Skin epidermis (tissue), 12 donors: Measurements from ENCODE around the gene CCDC33.

ENCODE experiments used
- H3K27ac ChIP-seq, 21 experiments: fragments of 200-600 bp; sonication (generic) in 11 of 21; one replicate each; pipeline ENCODE4 v1.5.0; 2020; ENCODE audit warnings: mild to moderate bottlenecking in 3 of 21, inconsistent platforms in 2 of 21, moderate library complexity in 2 of 21
- H3K4me3 ChIP-seq, 7 experiments: fragments of 200-600 bp; sonication (generic) in 2 of 7; one replicate each; pipeline ENCODE4 v1.5.0; 2020; ENCODE audit warnings: inconsistent platforms in 2 of 7, mild to moderate bottlenecking in 2 of 7, moderate library complexity in 1 of 7

CCDC33 gene

DNA sequence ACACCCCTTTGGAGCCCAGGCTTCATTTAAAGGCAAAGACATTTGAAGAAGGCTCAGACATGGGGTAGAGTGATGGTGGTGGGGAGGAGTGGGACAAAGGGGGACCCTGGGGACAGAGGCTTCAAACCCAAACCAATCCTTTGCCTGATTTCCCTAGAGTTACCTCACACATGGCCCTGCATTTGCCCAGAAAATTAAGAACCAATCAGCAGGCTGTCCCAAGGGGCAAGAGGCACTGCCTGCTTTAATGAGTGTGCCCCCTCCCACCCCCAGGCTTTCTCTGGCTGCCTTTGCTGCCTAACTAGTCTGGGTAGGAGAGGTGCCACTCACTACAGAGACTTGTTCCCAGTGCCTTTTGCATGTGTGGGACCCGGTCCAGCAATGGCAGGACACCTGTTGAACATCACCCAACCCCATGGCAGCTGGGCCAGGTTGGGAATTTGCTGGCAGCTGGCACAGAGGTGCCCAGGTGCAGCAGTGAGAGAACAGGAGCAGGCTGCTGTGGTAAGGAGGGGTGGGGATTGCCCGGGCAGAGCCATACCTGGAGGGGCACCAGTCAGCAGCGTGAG, 38.4 kb downstream of the CCDC33 start:
- Histone ChIP-seq H3K4me3 (no peak overlapping the region), H3K27ac (no peak overlapping the region)

DNA sequence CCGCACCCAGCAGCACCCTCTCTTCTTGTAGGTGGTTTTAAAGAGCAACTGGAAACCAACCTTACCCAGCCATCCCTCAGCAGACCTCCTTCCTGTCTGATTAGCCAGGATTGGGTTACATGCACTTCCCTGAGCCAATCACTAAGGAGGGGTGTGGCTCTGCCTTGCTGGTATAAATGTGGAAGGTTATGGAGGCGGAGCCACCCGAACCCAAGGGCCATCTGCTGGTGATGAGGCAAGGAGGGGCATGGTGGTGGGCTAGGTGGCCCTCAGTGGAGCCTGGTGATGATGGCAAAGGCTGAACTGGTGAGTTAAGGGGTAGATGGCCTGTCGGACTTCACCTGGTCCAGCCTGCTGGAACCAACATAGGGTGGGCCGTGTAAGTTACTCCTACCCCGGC, 39.8 kb downstream of the CCDC33 start:
- Histone ChIP-seq H3K4me3 (no peak overlapping the region), H3K27ac (no peak overlapping the region)

DNA sequence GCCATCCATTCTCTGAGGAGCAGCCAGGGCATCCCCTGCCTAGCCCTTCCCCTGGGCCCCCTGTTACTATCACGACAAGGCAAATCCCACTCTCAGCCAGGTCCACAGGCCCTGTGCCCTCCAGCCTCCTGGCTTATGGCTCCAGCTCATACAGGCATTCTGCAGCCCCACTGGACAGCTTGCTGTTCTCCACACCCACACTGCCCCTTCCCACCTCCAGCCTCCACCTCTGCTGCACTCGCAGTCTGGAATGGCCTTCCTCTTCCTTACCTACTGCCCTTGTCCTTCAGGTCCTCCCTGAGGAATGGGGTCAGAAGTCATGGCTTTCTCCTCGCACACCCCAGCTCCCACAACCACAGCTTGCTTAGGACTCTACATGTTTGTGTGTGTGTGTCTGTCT, 40.4 kb downstream of the CCDC33 start:
- Histone ChIP-seq H3K4me3 (no peak overlapping the region), H3K27ac (no peak overlapping the region)

DNA sequence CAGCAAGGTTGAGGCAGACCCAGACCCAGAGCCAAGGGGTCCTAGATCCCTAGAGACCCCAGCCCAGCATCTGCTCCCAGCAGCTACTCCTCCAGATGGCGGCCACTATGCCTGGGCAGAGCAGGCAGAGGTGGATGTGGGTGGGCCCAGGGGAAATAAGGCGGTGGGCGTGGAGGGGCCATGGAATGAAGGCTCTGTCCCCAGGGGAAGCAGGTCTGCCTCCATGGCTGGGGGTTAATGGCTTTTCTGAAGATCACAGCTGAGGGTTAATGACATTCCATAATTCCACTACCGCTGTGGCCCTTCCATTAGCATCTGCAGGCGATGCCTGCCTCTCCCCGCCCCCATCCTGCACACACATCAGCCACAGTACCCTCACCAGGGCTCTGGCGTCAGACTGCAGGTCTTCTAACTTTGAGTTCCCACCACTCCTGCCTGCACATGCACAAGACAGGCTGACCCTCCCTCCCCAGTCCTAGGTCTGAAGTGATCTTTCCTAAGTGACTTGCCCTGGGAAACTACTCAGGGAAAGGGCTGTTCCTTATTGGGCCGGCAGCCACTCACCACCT, 41.2 kb downstream of the CCDC33 start:
- Histone ChIP-seq H3K27ac (no peak overlapping the region), H3K4me3 (no peak overlapping the region)

DNA sequence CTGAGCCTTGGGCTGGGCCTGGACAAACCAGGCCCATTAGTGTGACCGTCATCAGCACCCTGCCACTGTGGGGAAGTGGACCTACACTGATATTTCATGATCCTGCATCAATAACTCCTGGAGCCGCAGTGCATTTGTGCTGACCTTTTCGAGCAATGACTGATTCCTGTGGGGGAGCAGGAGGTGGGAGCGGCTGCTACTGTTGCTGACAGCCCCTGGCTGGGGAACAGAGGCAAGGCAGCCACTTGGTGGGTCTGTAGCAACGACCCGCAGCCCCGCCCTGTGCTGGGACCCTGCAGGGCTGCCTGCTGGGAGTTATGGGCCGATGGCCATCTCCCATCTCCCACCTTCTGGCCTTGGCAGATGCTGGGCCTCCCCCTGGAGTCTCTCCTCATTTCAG, 42.1 kb downstream of the CCDC33 start:
- Histone ChIP-seq H3K27ac (no peak overlapping the region), H3K4me3 (no peak overlapping the region)

DNA sequence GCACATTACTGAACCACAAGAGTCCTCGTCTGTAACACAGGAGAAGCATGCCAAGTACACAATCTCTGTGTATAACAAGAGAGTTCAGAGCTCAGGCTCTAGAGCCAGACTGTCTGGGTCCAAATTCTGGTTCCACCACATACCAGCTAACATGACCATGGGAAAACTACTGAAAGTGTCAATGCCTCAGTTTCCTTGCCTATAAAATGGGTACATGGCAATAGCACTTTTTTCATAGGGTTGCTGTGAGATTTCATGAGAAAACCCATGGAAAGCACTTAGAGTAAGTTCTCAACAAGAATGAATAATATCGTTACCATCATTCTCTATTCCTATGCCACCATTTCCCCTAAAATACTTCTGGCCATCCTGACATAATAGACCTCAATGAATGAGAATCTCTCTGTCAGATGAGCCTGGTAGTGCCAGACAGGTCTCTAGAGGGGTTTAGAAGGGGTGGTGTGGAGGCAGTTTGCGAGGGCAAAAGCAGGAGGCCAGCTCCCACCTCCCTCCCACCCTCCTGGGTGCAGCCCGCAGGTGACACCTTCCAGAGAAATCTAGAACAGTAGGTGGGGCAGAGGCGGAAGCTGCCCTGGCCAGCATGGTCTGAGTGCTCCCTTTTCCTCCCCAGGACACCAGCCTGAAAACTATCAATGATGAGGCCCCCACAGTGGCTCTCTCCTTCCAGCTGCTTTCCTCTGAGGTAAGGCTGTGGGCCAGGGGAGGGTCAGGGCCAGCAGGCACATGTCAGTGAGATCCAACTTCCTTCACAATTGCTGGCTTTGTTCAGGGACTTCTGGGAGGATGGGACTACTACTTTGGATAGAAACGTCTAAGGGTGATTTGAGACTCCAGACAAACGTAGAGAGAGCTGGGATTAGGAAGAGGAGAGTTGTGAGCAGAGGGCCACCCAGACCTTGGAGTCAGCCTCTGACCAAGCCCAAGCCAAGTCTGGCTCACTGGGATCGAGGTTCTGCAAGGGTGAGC, 45.3 kb downstream of the CCDC33 start:
- Histone ChIP-seq H3K27ac (no peak overlapping the region), H3K4me3 (no peak overlapping the region)

DNA sequence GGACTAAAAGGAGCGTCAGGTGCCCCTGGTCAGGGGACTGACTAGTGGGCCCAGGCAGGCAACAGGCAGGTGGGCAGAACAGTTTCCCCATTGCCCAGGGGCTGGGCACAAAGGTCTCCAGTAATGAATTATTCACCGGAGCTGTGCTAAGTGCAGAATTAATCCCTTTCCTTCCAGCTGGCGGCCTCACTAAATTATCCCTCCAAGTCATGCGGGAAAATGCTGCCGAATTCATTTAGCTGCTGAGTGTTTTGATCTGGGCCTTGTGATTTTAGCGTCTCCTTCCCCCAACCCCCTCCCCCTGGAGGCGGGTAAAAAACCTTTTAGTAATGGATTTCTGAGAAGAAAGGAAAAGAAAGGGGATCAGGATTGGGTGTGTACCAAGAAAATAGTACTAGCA, 47.2 kb downstream of the CCDC33 start:
- Histone ChIP-seq H3K4me3 (no peak overlapping the region), H3K27ac (no peak overlapping the region)

DNA sequence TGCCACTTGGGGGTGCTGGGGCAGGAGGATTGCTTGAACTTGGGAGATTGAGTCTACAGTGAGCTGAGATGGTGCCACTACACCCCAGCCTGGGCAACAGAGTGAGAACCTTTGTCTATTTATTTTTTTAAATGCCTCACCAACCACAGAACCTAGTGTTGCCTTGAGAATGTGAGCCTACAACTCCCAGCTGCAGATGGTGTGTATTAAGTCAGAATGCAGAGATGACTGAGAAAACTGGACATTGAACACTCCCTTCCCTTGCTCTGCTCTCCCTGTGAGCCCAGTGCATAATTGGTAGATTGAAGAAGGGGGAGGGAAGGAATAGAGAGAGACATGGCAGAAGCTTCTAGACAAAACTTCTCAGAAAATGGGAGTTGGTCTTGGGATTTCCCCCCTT, 53.5 kb downstream of the CCDC33 start:
- H3K4me3 ChIP-seq: no peak overlapping the region
- no peak overlapping the region for H3K27ac ChIP-seq

DNA sequence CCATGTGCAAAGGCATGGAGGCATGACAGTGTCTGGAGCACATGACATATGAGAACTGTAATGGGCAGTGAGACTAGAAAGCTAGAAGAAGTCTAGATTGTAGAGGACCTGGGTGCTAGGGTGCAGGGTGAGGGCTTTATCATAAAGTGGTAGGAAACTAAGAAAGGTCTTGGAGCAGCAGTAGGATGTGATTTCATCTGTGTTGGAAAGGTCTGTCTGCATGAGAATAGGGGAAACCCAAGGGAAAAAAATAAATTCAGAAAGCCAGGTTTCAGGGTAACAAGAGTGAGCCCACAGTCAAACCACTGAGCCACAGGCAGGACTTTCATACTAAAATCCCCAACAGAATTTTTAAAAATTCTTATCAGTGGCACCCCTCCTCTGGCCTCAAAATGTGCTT, 54.5 kb downstream of the CCDC33 start:
- Histone ChIP-seq H3K27ac (no peak overlapping the region), H3K4me3 (no peak overlapping the region)

DNA sequence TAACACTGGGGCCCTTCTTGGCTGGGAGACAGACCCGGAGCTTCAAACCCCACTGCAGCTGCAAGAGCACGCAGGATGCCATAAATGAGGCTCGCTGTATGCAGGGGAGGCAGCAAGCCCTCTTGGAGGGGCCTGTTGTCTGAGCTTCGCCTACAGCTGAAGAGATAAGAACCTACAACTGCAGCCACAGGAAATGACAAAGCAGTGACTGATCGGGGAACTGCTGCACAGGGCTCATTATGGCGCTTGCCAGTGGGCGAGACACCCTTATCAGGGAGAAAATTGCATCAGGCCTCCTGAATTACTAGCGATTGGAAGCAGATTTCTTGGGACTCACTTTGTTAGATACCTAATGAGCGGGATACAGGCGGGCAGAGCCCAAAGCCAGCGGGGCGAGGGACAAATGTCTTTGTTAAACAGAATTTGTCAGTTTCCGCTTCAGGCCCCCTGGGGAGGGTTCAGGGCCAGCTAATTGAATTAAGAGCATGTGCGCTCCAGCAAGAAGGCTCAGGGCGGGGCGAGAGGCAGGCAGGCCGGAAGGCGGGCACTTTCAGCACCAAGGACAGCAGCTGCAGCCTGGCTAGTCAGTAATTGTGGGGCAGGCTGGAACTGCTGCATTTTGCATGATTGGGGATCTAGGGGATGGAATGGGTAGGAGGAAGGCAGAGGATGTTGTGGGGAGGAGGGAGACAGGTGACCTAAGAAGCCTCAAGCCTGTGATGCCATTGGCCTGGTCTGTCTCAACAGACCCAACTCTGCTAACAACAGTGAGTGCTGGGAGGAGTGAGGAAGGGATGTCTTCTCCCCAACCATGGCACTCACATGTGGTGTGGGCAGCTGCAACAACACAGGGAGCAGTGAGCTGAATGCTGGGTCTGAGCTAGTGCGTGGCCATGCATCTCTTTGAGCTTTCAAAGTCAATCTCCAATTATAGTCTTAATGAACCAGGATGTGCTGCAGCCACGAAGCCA, 55.3 kb downstream of the CCDC33 start:
- no peak overlapping the region for H3K27ac ChIP-seq
- H3K4me3 ChIP-seq: no peak overlapping the region

DNA sequence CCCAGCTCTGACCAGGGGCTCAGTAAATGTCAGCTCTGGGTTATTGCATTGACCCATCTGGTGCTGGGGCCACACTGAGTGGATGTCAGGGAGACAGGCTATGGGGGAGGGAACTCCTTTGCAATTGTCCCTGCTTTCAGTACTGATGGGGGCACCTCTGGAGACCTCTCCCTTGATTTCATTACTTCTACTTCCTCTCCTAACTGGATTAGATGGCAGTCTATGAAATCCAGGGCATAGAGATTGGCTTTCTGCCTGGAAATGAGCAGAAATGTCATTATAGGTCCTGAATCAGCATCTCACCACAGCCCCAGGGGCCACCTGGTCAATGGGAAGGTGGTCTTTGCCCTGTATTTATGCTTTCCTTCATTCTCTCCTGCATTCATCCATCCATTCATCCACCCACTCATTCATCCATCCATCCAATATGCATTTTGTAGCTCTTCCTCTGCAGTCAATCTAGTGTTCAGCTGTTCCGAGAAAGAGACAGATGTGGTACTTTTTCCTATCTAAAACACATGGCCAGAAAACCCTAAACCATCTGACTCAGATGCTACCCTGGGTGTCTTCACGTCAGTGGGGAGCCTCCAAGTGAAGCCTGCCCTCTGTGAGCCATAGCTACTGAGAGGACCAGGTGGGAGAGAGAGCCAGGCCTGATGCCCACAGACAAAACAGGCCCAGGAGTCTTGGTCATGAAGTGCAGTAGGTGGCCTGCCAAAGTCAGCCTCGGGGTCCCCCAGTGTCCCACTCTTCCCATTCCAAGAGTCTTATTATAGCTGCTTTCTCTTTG, 57.1 kb downstream of the CCDC33 start:
- H3K27ac ChIP-seq: no peak overlapping the region
- no peak overlapping the region for H3K4me3 ChIP-seq

DNA sequence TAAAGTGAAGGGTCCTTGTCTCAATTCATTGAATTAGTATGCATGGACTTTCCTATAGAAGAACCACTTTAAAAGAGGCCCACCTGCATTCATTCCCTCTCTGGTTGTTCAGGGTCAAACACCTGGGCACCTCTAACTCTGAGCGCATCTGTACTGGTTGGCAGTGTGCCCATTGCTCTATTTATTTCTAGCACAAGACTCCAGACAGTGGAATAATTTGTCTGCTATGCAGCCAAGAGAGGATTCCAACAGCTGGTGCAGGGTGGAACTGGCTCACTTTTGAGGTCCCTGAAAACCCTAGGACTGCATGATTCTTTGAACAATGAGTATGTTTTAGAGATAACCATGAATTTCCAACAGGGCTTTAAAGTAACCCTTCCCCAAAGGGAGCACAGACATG, 57.9 kb downstream of the CCDC33 start:
- H3K4me3 ChIP-seq: no peak overlapping the region
- H3K27ac ChIP-seq: no peak overlapping the region

DNA sequence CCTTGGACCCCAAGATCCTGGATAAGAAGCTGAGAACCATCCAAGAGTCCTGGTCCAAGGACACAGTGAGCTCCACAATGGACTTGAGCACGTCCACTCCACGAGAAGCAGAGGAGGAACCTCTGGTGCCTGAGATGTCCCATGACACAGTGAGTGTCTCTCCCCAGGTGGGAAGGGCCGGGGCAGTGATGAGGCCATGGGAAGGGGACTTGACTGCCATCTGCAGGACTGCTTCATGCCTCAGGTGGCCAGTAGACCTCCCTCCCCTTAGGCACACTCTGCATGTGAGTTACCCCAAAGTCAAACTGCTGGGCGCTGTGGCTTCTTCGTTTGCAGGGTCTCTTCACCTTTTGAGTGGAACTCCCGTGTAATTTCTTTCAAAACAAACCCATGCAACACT, 59.7 kb downstream of the CCDC33 start:
- no peak overlapping the region for H3K27ac ChIP-seq
- H3K4me3 ChIP-seq: no peak overlapping the region

DNA sequence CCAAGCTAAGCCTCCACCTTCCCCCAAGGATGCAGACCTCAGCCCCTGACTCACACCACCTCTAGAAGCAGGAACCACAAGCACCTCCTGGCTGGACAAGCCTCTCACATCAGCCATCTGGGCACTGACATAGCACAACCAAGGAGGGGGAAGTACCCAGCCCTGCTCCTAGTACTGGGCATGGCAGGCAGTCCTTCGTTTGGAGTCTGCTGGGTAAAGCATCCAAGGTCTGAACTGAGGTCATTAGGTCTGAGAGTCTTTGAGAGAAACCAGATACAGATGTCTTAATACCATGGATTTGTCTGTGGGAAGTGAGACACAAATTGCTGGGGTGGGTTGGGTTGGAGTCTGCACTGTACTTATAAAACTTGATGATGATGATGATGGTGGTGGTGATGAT, 61.8 kb downstream of the CCDC33 start:
- Histone ChIP-seq H3K27ac (no peak overlapping the region), H3K4me3 (no peak overlapping the region)

DNA sequence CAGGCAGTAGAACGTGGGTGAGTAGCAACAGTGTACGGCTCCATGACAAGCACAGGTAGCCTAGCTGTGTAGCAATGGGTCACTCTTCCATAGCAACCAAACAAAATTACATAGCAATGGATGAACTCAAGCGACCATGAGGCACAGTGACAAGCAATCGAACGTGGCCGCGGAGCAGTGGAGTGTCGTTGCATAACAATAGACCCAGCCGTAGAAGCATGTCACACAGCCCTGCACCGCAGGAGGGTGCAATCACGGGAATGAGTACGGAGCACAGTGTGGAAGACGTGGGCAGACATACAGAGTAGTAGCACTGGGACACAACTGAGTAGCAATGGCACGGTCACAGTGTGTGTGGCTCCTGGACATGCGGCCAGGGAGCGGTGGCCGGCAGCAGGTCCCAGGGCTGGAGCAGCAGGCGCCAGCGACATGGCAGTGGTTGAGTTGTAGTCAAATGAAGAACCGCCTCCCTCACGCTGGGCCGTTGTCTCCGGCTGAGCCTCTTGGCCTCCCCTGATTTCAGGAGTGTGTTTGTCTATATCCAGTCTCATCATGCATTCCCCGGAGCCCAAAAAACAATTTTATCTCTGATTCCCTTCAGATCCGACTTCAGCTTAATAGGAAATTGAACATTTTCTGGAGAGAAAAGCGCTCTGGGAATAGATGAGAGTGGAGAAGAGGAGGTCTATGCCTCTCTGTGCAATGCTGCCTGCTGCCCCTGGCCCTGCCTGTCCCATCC, 64.1 kb downstream of the CCDC33 start:
- Histone ChIP-seq H3K27ac (no peak overlapping the region), H3K4me3 (no peak overlapping the region)

DNA sequence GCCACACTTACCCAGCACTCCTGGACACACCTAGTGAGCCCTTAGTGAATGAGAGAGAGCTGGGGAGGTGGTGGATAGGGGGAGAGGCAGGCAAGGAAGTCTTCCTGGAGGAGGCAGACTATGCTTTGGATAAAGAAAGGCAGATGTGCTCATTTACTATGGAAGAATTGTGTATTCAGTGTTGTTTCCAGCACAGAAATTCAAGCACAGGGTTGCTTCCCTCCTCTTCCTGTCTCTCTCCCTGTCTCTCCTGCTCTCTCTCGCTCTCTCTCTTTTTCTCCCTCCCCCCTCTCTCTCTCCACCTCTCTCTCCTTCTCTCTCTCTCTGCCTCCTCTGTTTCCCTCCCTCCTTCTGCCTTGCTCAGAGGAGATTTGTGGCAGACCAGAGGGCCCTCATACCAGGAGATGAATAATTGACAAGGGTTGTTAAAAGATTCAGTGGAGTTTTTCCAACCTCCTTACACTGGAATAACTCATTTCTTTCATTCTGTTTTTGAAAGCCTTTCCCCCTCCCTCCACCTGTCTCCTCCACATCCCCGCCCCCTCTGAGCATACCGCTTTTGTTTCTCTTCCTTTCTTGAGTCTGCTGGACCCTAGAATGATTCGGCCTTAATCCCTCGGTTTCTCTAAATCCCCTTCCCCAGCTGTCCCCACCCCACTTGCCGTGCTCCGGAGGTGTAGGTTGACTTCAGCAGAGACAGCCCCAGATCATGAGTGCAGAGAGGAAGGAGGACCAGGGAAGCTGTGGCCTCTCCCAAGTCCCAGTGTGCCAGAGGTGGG, 65.6 kb downstream of the CCDC33 start:
- Histone ChIP-seq H3K4me3 (no peak overlapping the region), H3K27ac (no peak overlapping the region)

DNA sequence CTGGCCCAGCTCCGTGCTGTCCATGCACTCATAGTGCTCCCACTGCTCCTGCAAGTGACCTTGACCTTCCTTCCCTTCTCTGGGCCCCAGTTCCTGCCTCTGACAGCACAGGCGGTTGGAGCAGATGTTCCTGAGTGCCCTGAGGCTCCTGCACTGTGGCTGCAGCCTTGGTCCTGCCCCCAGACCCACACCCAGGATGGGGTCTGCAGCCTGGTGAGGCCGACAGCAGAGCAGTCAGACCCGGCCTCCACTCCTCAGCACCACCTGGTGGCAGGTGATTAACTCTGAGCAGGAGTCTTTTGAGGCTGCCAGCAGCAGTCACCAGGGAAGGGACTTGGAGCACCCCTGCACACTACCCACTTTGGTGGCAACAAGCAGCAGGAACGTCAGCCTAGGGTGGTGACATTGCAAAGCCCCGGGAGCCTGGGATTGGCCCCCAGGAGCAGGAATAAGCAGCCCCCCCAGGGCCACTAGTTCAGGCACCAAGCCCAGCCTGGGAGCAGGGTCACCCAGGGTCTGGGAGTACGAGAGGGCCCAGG, 66.8 kb downstream of the CCDC33 start:
- Histone ChIP-seq H3K4me3 (no peak overlapping the region), H3K27ac (no peak overlapping the region)
